SK-N-SH (cell line): ENCODE data around the gene CCDC69. TPM values are rescaled to one million over a fixed set of nuclear protein-coding genes. Genes with fewer than 3 reads are reported as not detected.

Experiments
- CTCF ChIA-PET: fragments of 300-600, 350-600 bp; formaldehyde crosslinking; extraction: SDS; loops from one replicate; lab custom pipeline; 2021; lab: Yijun Ruan, JAX
- POLR2A ChIA-PET: fragments of 350-600 bp; sonication (Branson Sonifier 250); formaldehyde crosslinking; extraction: SDS; loops from one replicate; lab custom pipeline; 2020; ENCODE audit warnings: antibody characterized with exemption, inconsistent platforms; lab: Yijun Ruan, JAX
- DNase-seq: peaks from one replicate; pipeline ENCODE4 v3.0.0; 2012
- H2AFZ ChIP-seq: fragments of 200-600 bp; sonication (generic); 2 replicates; pipeline ENCODE4 v1.8.1; 2016; ENCODE audit warnings: antibody characterized with exemption, mild to moderate bottlenecking, low read depth
- H3F3A ChIP-seq: fragments of 200-600 bp; sonication (generic); replicated peaks from 2 replicates; pipeline ENCODE3; 2016; ENCODE audit warnings: antibody characterized with exemption, mild to moderate bottlenecking; ENCODE audit not compliant: insufficient read depth
- H3K27ac ChIP-seq, 2 experiments: fragments of 200-500 bp in 1 of 2; fragments of 200-600 bp in 1 of 2; sonication (Bioruptor generic) in 1 of 2; sonication (generic), shearing (Covaris generic) in 1 of 2; 2 replicates each; pipeline versions ENCODE4 v1.5.1 to v1.6.1; 2014 to 2016; ENCODE audit warnings: low read depth in 2 of 2, inconsistent platforms in 1 of 2, low read length in 1 of 2, mild to moderate bottlenecking in 1 of 2, mixed read lengths in 1 of 2
- H3K27me3 ChIP-seq: fragments of 200-600 bp; sonication (generic), shearing (Covaris generic); 2 replicates; pipeline ENCODE4 v1.6.1; 2016; ENCODE audit warnings: mixed run types; ENCODE audit not compliant: insufficient read depth
- H3K36me3 ChIP-seq, 2 experiments: fragments of 200-500 bp in 1 of 2; fragments of 200-600 bp in 1 of 2; sonication (Bioruptor generic) in 1 of 2; sonication (generic) in 1 of 2; replicated peaks in 1 of 2; 2 replicates each; pipeline versions ENCODE3 to v1.5.1; 2014 to 2016; ENCODE audit warnings: low read length in 1 of 2, mild to moderate bottlenecking in 1 of 2; ENCODE audit not compliant: insufficient read depth in 2 of 2, control insufficient read depth in 1 of 2
- H3K4me1 ChIP-seq, 2 experiments: fragments of 200-500 bp in 1 of 2; fragments of 200-600 bp in 1 of 2; sonication (Bioruptor generic) in 1 of 2; sonication (generic), shearing (Covaris generic) in 1 of 2; 2 replicates each; pipeline versions ENCODE4 v1.5.1 to v1.6.1; 2014 to 2016; ENCODE audit warnings: low read depth in 1 of 2, low read length in 1 of 2, mixed run types in 1 of 2; ENCODE audit not compliant: insufficient read depth in 2 of 2, control insufficient read depth in 1 of 2
- H3K4me2 ChIP-seq: fragments of 200-600 bp; sonication (generic), shearing (Covaris generic); 2 replicates; pipeline ENCODE4 v1.6.1; 2017; ENCODE audit warnings: mixed run types
- H3K4me3 ChIP-seq, 2 experiments: fragments of 200-500 bp in 1 of 2; fragments of 200-600 bp in 1 of 2; sonication (Bioruptor generic) in 1 of 2; sonication (generic), shearing (Covaris generic) in 1 of 2; 2 replicates each; pipeline versions ENCODE4 v1.5.1 to v1.8.1; 2014 to 2016; ENCODE audit warnings: low read depth in 2 of 2, inconsistent platforms in 1 of 2, low read length in 1 of 2, mild to moderate bottlenecking in 1 of 2, mixed read lengths in 1 of 2, moderate library complexity in 1 of 2
- H3K79me2 ChIP-seq: fragments of 200-600 bp; sonication (generic); 2 replicates; pipeline ENCODE4 v1.8.1; 2017; ENCODE audit warnings: mild to moderate bottlenecking; ENCODE audit not compliant: insufficient read depth
- H3K9ac ChIP-seq: fragments of 200-600 bp; sonication (generic); 2 replicates; pipeline ENCODE4 v1.6.1; 2017; ENCODE audit warnings: mixed run types
- H3K9me2 ChIP-seq: fragments of 200-600 bp; sonication (generic); 2 replicates; pipeline ENCODE4 v1.6.1; 2017; ENCODE audit warnings: mixed run types
- H3K9me3 ChIP-seq: fragments of 200-600 bp; sonication (generic); 2 replicates; pipeline ENCODE4 v1.6.1; 2017; ENCODE audit warnings: mixed run types, mild to moderate bottlenecking, moderate library complexity
- H4K20me1 ChIP-seq: fragments of 200-600 bp; sonication (generic); 2 replicates; pipeline ENCODE4 v1.6.1; 2017; ENCODE audit warnings: mild to moderate bottlenecking, mixed run types; ENCODE audit not compliant: insufficient read depth
- ELF1 ChIP-seq: IDR thresholded peaks from 2 replicates; pipeline ENCODE4 v1.4.0; 2012
- EZH2phosphoT487 ChIP-seq: fragments of 200-600 bp; sonication (generic); IDR thresholded peaks from 2 replicates; pipeline ENCODE4 v1.6.1; 2017; ENCODE audit warnings: low read depth, mixed run types, mild to moderate bottlenecking, antibody characterized with exemption, moderate library complexity, borderline replicate concordance
- FOSL2 ChIP-seq: IDR thresholded peaks from 2 replicates; pipeline ENCODE4 v1.4.0; 2012; ENCODE audit warnings: low read depth, mild to moderate bottlenecking, moderate library complexity, borderline replicate concordance
- FOXJ3 ChIP-seq: sonication (generic); formaldehyde crosslinking; IDR thresholded peaks from 2 replicates; pipeline ENCODE4 v1.5.1; 2020; ENCODE audit warnings: mild to moderate bottlenecking, missing genetic modification reagents
- FOXM1 ChIP-seq: IDR thresholded peaks from 2 replicates; pipeline ENCODE4 v1.4.0; 2012; ENCODE audit warnings: low read depth, mild to moderate bottlenecking
- GABPA ChIP-seq: IDR thresholded peaks from 2 replicates; pipeline ENCODE4 v1.4.0; 2012; ENCODE audit warnings: low read depth, mild to moderate bottlenecking
- JUND ChIP-seq: IDR thresholded peaks from 2 replicates; pipeline ENCODE4 v1.4.0; 2012
- MEF2A ChIP-seq: IDR thresholded peaks from 2 replicates; pipeline ENCODE4 v1.4.0; 2012; ENCODE audit warnings: low read depth, borderline replicate concordance
- NRF1 ChIP-seq: IDR thresholded peaks from 2 replicates; pipeline ENCODE4 v1.6.1; 2012; ENCODE audit warnings: low read depth, mild to moderate bottlenecking, low read length
- RCOR1 ChIP-seq: fragments of 150-350 bp; IDR thresholded peaks from 2 replicates; pipeline ENCODE4 v1.6.1; 2017; ENCODE audit warnings: antibody characterized with exemption, low read length
- RFX5 ChIP-seq: IDR thresholded peaks from 2 replicates; pipeline ENCODE4 v1.6.1; 2012; ENCODE audit warnings: mild to moderate bottlenecking, improper control_type of control experiment, low read length
- TCF12 ChIP-seq: IDR thresholded peaks from 2 replicates; pipeline ENCODE4 v1.4.0; 2012
- WGBS: methylation state at CpG from one replicate; pipeline ENCODE4 v1.1.6; 2017; ENCODE audit warnings: low lambda C conversion rate; 5-methylcytosine and 5-hydroxymethylcytosine counted together
- polyA plus RNA-seq, 3 experiments: library from polyadenylated mRNA; depleted of rRNA; stranded (reverse); fragments of >200 nt; gene quantifications; 2 replicates each; pipeline ENCODE4 v1.2.3, GENCODE V29; 2012
- TF ChIP-seq, protein P1 (sequence below): fragments of 150-350 bp; IDR thresholded peaks from 2 replicates; pipeline ENCODE4 v1.6.1; 2016; ENCODE audit warnings: mild to moderate bottlenecking, low read depth, low read length
- TF ChIP-seq, protein P2 (sequence below): IDR thresholded peaks from 2 replicates; pipeline ENCODE4 v1.4.0; 2012; ENCODE audit warnings: low read depth, borderline replicate concordance
- TF ChIP-seq, protein P3 (sequence below): fragments of 200-600 bp; sonication (generic); IDR thresholded peaks from 2 replicates; pipeline ENCODE4 v1.6.1; 2017; ENCODE audit warnings: antibody characterized with exemption, mild to moderate bottlenecking, moderate library complexity

CCDC69 gene
- polyA plus RNA-seq, 1 of the 3 experiments (the other 2 are of a cell fraction), result 0.38 TPM

DNA sequence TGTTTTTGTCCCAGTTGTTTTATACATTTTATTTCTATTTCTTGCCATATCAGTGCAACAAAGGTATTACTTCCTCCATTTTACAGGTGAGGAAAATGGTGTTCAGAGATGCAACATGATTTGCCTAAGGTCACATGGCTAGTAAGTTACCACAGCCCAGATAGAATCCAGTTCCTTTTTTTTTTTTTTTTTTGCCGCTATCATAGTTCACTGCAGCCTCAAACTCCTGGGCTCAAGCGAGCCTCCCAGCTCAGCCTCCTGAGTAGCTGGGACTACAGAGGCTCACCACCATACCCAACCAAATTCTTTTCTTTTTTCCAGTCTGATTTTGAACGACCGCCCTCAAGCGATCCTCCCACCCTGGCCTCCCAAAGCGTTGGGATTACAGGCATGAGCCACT, 480 bp upstream of the CCDC69 start:
- Histone ChIP-seq H3K9me2 (no peaks in the 10 kb centered on the region), H3K79me2 (no peaks in the 10 kb centered on the region), H3K9ac (no peak overlapping the region), H3K4me1 (no peaks in the 10 kb centered on the region; a peak in 1 of 4 replicates)
- no peak for DNase-seq
- CTCF ChIA-PET, result interaction anchor here (1.1 to 4.3 kb wide), 10 partner anchors 11 to 173 kb away, joined by 3 to 29 read pairs (median 6); no protein-coding TSS in a partner anchor
- TF ChIP-seq JUND (no peak), FOSL2 (no peak)
- TF ChIP-seq, all 33 proteins: peak for 0
- Histone ChIP-seq H3K4me2 (peak overlapping the region; percentile 88), H3K27ac (no peak overlapping the region), H3K27me3 (no peaks in the 10 kb centered on the region), H3K36me3 (no peaks in the 10 kb centered on the region), H3K9me3 (no peaks in the 10 kb centered on the region), H3F3A (no peaks in the 10 kb centered on the region), H4K20me1 (no peaks in the 10 kb centered on the region), H3K4me3 (peak overlapping the region; percentile 65 to 89), H2AFZ (peak overlapping the region; percentile 97)
- POLR2A ChIA-PET, result no interaction called here
- 89% methylated on average over 6 of the region's 6 CpGs for WGBS

DNA sequence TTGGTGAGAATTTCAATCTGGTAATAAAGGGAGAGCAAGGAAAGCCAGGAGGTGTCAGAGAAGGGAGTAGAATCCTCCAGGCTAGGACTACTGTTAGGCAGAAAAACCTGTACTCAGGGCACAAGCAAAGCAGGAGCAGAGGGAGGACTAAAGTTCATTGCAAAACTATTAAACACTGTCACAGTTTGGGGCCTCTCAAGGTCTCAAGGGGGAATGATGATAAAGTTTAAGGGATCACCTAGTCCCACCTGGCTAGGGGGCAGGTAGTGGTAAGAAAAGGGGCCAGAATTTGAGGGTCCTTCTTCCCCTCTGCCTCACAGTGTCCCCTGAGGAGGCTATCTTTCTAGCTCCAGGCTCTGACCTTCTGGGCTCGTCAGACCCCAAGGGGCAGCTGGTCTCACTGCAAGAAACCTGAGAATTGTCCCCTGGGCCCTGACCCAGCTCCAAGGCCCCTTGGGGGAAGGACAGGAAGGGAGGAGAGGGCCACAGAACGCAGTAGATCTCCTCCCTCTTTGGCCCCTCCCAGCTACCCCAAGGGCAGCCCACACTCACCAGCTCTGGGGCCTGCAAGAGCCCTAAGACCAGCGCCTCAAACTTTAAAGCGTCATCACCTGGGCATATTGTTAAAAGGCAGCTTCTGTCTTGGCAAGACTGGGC, 974 bp downstream of the CCDC69 start:
- Histone ChIP-seq H3K4me1 (no peaks in the 10 kb centered on the region; a peak in 1 of 4 replicates), H3K9me3 (no peaks in the 10 kb centered on the region), H2AFZ (peak overlapping the region; percentile 97), H3F3A (no peaks in the 10 kb centered on the region), H3K4me2 (peak overlapping the region; percentile 88; the same call in 1 of the 2 replicates), H3K27me3 (no peaks in the 10 kb centered on the region; the same call in 1 of the 2 replicates), H3K9ac (no peak overlapping the region), H3K4me3 (peak overlapping the region in 1 of 2 experiments; percentile 65; a peak in 1 of 4 replicates), H3K36me3 (no peaks in the 10 kb centered on the region), H3K79me2 (no peaks in the 10 kb centered on the region), H4K20me1 (no peaks in the 10 kb centered on the region), H3K9me2 (no peaks in the 10 kb centered on the region), H3K27ac (no peak overlapping the region)
- no peak for TF ChIP-seq RFX5
- TF ChIP-seq ELF1, result no peak
- TF ChIP-seq, protein P1, sequence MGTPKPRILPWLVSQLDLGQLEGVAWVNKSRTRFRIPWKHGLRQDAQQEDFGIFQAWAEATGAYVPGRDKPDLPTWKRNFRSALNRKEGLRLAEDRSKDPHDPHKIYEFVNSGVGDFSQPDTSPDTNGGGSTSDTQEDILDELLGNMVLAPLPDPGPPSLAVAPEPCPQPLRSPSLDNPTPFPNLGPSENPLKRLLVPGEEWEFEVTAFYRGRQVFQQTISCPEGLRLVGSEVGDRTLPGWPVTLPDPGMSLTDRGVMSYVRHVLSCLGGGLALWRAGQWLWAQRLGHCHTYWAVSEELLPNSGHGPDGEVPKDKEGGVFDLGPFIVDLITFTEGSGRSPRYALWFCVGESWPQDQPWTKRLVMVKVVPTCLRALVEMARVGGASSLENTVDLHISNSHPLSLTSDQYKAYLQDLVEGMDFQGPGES, result no peak
- no peak for TF ChIP-seq FOSL2
- TF ChIP-seq NRF1, result no peak
- no peak for DNase-seq
- ChIA-PET POLR2A (no interaction called here), CTCF (interaction anchor here (1.3 to 4.3 kb wide), 7 partner anchors 16 to 108 kb away, joined by 4 to 29 read pairs (median 7); no protein-coding TSS in a partner anchor)
- WGBS, result 68% methylated on average over 4 of the region's 4 CpGs

DNA sequence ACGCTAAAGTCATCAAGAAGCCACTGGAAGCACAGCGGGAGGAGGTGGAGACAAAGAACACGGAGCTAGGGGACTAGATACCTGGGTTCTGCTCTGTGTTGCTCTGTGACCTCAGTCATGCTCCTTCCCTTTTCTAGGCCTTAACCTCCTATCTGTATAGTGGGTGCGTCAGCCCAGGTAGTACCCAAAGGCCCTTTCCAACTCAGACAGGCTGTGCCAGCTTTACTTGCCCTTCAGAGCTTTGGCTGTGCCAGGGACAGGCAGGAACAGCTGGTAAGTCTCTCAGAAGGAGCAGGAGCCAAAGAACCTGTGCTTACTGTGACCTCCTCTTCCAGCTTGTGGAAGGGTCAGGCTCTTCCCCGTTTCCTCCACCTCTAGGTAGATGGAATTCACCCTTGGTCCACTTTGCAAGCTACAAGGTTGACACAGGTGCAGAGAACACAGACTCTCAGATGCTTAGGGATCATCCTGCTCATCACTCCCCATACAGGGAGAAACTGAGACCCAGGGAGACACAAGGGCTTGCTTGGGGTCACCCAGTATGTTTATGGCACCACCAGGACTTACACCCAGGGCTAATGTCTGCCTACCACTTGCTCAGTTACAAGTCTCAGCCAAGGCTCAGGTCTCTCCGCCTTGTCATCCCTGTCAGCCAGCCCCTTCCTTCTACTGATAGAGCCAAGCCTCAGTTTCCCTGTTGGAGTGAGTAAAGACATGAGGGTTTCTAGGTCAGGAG, 1.7 kb downstream of the CCDC69 start:
- no peaks in the 10 kb centered on the region; the same call in 1 of the 2 replicates for H3K27me3 ChIP-seq
- no peak overlapping the region for H3K4me3 ChIP-seq
- no peaks in the 10 kb centered on the region; a peak in 1 of 4 replicates for H3K4me1 ChIP-seq
- H2AFZ ChIP-seq, result no peak overlapping the region
- H3F3A ChIP-seq, result no peaks in the 10 kb centered on the region
- H3K9me3 ChIP-seq, result no peaks in the 10 kb centered on the region
- H3K9ac ChIP-seq, result no peak overlapping the region
- no peaks in the 10 kb centered on the region for H3K79me2 ChIP-seq
- WGBS, result 81% methylated on average over 5 of the region's 6 CpGs
- CTCF ChIA-PET, result interaction anchor here (0.9 to 4.3 kb wide), 4 partner anchors 10 to 96 kb away, joined by 3 to 29 read pairs (median 4); no protein-coding TSS in a partner anchor
- POLR2A ChIA-PET, result no interaction called here
- no peak overlapping the region for H3K4me2 ChIP-seq
- H3K36me3 ChIP-seq, result no peaks in the 10 kb centered on the region
- no peak for DNase-seq
- H3K9me2 ChIP-seq, result no peaks in the 10 kb centered on the region
- no peak overlapping the region for H3K27ac ChIP-seq
- no peaks in the 10 kb centered on the region for H4K20me1 ChIP-seq
- no peak for TF ChIP-seq RCOR1
- no peak for TF ChIP-seq TCF12
- no peak for TF ChIP-seq GABPA
- no peak for TF ChIP-seq EZH2phosphoT487
- TF ChIP-seq FOXJ3 (CRISPR knock-in tag), result no peak
- TF ChIP-seq, protein P2, sequence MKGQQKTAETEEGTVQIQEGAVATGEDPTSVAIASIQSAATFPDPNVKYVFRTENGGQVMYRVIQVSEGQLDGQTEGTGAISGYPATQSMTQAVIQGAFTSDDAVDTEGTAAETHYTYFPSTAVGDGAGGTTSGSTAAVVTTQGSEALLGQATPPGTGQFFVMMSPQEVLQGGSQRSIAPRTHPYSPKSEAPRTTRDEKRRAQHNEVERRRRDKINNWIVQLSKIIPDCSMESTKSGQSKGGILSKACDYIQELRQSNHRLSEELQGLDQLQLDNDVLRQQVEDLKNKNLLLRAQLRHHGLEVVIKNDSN, result no peak
- no peak for TF ChIP-seq MEF2A
- TF ChIP-seq FOXM1, result no peak
- TF ChIP-seq, protein P3, sequence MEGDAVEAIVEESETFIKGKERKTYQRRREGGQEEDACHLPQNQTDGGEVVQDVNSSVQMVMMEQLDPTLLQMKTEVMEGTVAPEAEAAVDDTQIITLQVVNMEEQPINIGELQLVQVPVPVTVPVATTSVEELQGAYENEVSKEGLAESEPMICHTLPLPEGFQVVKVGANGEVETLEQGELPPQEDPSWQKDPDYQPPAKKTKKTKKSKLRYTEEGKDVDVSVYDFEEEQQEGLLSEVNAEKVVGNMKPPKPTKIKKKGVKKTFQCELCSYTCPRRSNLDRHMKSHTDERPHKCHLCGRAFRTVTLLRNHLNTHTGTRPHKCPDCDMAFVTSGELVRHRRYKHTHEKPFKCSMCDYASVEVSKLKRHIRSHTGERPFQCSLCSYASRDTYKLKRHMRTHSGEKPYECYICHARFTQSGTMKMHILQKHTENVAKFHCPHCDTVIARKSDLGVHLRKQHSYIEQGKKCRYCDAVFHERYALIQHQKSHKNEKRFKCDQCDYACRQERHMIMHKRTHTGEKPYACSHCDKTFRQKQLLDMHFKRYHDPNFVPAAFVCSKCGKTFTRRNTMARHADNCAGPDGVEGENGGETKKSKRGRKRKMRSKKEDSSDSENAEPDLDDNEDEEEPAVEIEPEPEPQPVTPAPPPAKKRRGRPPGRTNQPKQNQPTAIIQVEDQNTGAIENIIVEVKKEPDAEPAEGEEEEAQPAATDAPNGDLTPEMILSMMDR, result no peak
- TF ChIP-seq JUND, result no peak
